NCI-H1436 treated with DMSO at 0.1 percent for 48 hours (cell line): ENCODE results near the gene IGSF9B.
A peak's percentile ranks its signal among the peaks of the same experiment; 100 is the strongest.

ENCODE experiments used
- DNase-seq: peaks from one replicate; lab custom pipeline; 2025; lab: John Stamatoyannopoulos, UW

The IGSF9B gene

DNA sequence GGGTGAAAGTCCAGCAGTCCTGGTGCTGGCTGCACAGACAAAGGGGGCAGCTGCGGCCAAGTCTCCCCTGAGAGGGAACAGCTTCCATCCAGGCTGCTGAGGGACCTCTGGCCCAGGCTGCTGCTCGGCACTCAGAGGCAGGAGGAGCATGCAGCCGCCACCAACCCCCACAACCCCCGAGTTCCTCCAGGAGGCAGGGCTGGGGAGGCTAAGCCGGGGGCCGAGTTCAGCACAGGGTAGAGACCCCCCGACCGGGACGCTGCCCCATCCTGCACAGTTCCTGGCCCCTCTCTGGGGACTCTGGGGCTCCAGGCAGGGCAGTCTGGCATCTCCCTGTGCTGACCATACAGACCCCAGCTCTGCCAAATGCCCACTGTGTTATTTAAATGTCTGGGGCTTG, 20.2 kb downstream of the IGSF9B start:
- DNase-seq = no peak

DNA sequence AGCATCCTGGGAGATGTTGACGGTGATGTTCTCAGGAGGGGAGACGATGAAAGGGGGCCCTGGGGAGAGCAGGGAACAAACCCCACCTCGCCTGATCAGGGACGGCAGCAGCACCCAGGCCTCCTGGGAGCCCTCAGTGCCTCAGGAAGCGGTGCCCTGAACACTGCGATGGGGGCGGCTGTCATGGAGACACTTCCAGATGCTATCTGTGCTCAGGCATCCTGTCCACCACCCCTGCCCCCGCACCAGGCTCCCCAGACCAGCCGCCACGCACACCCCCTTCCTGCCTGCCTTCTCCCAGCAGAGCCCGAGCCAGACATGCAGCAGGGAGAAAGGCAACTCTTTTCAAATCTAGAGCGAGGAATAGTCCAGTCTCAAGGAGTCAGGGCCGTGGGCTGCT, 20.6 kb downstream of the IGSF9B start:
- DNase-seq = no peak

GRCh38 chr11:133935551-133935910, 21.2 kb downstream of the IGSF9B start:
- no peak for DNase-seq

GRCh38 chr11:133934599-133935550, 21.9 kb downstream of the IGSF9B start:
- DNase-seq = no peak

- DNase-seq = no peak
Measured at GRCh38 chr11:133934096-133934495, 22.7 kb downstream of the IGSF9B start.

GRCh38 chr11:133931449-133932060, 25.2 kb downstream of the IGSF9B start:
- DNase-seq = no peak

DNA sequence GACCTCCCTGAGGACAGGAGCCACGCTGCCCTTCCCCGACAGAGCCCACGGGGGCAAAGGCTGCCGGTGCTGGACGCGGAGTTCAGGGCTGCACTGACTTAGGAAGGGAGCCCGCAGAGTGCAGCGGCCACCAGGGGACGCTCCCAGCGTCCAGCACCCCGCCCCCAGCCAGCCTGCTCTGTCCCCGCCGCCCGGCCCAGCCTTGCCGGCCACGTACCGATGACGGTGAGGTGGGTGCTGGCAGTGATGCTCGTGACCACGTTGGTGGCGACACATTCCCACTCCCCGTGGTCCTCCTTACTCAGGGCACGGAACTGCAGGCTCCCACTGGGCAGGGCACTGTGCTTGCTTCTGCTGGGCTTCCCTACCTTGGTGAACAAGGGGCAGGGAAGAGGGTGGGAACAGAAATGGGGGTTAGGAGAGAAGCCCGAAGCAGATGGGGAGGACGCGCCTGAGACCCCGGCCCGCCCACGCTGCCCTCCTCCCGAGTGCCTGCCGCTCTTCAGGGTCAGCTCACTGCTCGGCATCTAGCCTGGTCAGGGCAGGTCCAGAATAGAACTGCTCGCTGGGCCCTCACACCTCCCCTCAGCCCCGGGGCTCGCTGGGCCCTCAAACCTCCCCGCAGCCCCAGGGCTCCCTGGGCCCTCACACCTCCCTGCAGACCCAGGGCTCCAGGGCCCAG, 25.9 kb downstream of the IGSF9B start:
- no peak for DNase-seq

DNA sequence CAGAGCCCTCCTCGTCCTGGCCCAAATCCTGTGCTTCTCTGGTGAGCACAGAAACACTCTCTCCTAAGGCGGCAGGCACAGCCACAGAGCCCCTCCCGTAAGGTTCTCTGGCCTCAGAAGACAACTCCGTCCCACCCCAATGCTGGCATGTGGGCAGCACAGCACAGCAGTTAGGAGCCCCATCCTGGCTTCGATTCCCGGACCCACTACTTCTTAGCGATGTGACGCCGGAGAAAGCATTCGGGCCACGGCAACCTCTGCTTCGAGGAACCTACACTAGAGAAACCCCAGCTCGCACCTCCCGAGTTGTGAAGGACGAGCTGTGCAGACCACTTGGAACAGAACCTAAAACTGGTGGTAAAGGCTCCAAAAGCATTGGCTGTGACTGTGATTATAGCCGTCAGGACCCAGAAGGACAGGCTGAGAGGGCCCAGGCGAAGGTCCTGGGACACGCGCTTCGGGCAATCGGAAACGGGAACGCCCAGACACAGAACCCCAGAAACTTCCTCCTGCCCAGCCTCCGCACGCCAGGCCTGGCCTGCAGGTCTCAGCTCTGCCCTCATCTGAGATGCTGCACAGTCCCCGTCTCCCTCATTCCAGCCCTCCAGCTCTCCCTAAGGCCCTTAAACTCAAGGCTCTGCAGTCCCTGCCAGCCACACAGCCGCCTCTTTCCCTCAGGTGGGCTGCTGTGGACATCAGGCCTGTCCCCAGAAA, 26.6 kb downstream of the IGSF9B start:
- no peak for DNase-seq

- DNase-seq = no peak
Measured at GRCh38 chr11:133929401-133930052, 27.2 kb downstream of the IGSF9B start.

GRCh38 chr11:133928628-133929059, 28.1 kb downstream of the IGSF9B start:
- peak; percentile 11 for DNase-seq

DNA sequence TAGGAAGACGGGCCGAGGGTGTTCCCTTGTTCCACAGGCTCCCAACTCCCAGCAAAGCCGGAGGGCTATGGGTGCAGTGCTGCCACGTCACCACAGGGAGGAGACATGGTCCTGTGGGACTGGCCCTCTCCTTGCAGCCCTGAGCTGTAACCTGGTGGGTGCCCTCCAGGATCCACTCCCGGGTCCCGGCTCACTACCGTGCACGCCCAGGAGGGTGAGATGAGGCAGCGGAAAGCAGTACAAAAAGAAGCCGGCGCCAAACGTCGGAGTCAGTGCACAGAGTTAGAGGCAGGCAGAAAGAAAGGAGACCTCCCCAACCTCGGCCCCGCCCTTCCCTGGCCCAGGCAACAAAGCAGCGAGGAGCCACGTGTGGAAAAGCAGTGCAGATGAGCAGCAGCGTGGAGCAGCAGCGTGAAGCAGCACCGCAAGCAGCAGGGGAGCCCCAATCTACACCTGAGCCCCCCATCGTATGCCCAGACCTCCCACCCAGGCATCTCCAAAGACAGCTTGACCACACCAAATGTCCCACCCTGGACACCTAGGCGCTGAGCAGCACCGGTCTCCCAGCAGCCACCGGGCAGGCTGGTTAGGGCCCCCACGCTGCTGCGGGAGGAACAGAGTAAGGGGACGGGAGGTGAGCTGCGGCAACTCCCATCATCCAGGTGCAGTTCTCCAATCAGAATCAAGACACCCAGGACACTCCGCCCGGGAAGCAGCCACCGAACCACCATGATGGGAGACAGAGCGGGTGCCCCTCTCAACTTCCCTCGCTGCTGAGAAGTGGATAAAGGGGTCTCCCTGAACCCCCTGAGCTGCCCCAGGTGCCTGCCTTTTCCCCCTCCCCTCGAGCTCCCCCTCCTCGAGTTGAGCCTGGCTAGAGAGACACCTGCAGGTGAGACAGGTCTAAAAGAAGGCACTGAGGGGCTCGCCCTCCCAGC, 28.8 kb downstream of the IGSF9B start:
- DNase-seq = no peak

DNA sequence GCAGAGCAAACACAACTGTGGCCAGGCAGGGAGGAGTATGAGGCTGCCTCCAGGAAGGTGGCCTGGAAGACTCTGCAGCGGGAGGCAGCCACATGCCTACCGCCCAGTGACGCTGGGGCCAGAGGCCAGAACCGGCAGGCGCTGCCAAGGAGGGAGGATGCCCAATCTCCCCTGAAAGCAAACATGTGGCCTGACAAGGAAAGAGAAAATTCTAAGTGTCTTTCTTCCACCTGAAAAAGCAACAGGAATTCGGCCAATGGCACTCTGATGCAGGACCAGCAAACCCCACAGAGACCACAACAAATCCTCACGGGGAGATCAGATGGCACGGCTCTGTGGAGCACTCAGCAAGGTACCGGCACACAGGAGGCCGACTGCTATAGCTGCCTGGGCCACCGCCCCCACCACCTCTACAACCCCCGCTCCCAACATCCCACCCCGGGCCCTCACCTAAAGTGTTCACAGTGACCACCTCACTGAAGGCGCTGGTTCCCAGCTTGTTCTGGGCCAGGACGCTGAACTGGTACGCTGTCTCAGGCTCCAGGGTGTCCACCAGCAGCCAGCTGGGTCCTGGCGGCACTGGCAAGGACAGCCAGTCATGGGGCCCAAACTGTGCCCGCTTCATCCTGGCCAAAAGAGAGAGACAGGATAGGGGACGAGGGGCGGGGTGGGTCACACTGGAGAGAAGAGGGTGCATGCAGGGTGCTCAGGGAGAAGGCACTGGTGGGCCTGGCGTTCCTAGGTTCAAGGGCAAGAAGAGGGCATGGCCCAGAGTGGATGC, 30.1 kb downstream of the IGSF9B start:
- DNase-seq = no peak

DNA sequence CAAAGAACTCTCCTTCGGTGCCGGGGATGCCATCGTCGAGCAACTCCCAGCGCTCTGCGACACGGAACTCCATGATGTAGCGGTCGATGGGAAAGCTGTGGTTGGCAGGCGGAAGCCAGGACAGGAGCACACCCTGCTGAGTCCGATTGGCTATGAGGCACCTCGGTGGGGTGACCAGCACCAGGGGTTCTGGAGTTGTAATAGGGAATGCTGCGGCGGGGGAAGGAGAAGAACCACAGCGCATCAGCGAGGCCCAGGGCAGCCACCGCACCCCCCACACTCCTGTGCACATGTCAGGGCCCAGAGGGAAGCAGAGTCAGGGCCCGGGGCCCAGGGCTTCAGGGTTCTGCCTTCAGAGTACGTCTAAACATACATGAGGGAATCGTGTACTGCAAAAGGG, 31.0 kb downstream of the IGSF9B start:
- no peak for DNase-seq

DNA sequence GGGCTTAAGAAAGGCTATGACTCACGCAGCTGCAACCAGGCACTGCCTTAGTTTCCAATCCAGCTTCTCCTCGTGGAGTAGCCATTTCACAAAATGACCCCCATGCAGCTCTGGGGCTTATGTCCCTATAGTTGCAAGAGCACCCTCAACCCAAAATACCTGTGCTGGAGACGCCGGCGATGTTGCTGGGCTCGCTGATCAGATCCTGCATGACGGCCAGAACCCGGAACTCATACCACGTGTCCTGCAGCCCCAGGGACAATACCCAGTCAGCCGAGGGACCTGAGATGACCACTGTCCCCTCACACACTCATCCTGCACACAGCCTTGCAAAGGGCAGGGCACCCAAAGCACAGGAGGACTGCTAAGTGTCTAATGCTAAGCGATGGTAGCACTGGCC, 32.1 kb downstream of the IGSF9B start:
- no peak for DNase-seq

GRCh38 chr11:133922078-133922870, 34.5 kb downstream of the IGSF9B start:
- DNase-seq = no peak

GRCh38 chr11:133921513-133921912, 35.3 kb downstream of the IGSF9B start:
- no peak for DNase-seq

DNA sequence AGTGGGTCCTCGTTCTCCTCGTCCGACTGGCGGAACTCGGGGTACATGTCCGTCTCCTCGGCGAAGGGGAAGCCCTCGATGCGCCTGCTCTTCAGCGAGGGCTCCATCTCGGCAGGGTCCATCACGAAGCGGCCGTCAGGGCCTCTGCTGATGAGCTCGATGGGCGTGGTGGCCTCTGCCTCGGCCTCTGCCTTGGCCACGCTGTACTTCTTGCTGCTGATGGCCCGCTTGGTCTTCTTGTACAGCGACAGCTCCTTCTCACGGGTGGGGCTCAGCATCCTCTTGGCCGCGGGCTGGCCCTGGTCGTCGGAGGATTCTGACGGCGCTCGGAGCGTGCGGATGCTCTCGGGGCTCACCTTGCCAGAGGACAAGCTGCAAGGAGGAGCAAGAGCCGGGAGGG, 35.7 kb downstream of the IGSF9B start:
- no peak for DNase-seq

- DNase-seq = no peak
Measured at GRCh38 chr11:133920109-133920990, 36.4 kb downstream of the IGSF9B start.
